ENCODE results near the gene ZNF609.

- TF ChIP-seq, protein P1, sequence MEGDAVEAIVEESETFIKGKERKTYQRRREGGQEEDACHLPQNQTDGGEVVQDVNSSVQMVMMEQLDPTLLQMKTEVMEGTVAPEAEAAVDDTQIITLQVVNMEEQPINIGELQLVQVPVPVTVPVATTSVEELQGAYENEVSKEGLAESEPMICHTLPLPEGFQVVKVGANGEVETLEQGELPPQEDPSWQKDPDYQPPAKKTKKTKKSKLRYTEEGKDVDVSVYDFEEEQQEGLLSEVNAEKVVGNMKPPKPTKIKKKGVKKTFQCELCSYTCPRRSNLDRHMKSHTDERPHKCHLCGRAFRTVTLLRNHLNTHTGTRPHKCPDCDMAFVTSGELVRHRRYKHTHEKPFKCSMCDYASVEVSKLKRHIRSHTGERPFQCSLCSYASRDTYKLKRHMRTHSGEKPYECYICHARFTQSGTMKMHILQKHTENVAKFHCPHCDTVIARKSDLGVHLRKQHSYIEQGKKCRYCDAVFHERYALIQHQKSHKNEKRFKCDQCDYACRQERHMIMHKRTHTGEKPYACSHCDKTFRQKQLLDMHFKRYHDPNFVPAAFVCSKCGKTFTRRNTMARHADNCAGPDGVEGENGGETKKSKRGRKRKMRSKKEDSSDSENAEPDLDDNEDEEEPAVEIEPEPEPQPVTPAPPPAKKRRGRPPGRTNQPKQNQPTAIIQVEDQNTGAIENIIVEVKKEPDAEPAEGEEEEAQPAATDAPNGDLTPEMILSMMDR (IDR thresholded peaks at IDR 0.05): no peak
- TF ChIP-seq POLR2A (IDR thresholded peaks at IDR 0.05): no peak
- TF ChIP-seq EP300 (IDR thresholded peaks at IDR 0.05): no peak
- no peak for TF ChIP-seq POLR2AphosphoS5 (IDR thresholded peaks at IDR 0.05)
Observed at GRCh38 chr15:64513823-64514222, 53.4 kb downstream of the ZNF609 start.

Measured in suprapubic skin (tissue), 4 donors.